NCI-H1694 (cell line): ENCODE data around the gene GLCCI1.
A peak's percentile ranks its signal among the peaks of the same experiment; 100 is the strongest.
"Not testable (repeated sequence)": the region's sequence is repeated elsewhere in the genome, so short reads cannot be mapped to it uniquely, and the experiment has no call there.

ENCODE experiments used
- DNase-seq: peaks from one replicate; lab custom pipeline; 2025; lab: John Stamatoyannopoulos, UW

The GLCCI1 gene

GRCh38 chr7:8051373-8051772, 82.8 kb downstream of the GLCCI1 start:
- no peak for DNase-seq

- no peak for DNase-seq
Measured at GRCh38 chr7:8051998-8052397, 83.4 kb downstream of the GLCCI1 start.

DNA sequence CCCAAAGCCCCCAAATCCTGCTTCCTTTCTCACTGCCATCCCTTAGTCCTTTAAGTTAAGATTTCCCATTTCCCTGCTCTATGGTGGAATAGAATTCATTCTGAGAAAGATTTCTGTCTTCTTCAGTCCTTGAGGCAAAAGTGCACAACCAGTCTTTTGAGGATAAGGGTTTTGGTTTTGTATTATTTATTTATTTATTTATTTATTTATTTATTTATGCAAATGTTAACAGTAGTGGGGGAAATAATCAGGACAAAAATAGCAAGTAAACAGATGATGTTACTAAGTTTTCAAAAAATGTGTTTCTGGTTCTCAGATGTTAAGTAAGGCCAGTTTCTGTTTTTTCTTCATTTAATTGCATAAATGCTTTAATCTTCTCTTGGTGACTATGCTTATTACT, 84.2 kb downstream of the GLCCI1 start:
- DNase-seq = no peak

GRCh38 chr7:8056439-8056838, 87.8 kb downstream of the GLCCI1 start:
- DNase-seq = no peak

GRCh38 chr7:8057566-8057965, 89.0 kb downstream of the GLCCI1 start:
- DNase-seq = no peak

DNA sequence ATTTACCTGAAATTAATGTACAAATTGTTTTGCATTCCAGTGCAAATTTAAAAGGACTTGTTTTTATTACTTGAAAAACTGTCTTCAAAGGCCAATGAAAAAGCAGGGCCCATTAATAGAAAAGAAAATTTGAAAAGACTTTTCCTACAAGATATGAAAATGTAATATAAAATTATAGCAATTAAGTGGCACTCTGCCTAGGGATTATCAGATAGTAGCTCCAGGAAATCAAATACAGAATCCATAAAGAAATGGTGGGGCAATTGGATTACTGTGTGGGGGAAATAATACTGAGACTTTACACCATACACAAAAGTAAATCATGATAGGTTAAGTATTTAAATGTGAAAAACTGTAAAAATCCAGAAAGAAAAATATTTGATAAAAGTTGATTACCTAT, 89.7 kb downstream of the GLCCI1 start:
- no peak for DNase-seq

DNA sequence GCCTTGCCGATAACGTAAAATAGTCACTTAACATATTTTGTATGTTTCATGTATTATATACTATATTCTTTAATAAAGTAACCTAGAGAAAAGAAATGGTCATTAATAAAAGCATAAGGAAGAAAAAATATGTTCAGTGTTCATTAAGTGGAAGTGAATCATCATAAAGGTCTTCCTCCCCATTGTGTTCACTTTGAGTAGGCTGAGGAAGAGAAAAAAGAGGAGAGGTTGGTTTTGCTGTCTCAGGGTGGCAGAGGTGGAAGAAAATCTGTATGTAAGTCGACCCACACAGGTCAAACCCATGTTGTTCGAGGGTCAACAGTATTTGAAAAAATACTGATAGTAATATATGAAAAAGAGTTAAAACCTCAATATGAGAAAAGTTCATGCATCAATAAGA, 90.3 kb downstream of the GLCCI1 start:
- DNase-seq = no peak

- DNase-seq = no peak
Measured at GRCh38 chr7:8060241-8060640, 91.6 kb downstream of the GLCCI1 start.

DNA sequence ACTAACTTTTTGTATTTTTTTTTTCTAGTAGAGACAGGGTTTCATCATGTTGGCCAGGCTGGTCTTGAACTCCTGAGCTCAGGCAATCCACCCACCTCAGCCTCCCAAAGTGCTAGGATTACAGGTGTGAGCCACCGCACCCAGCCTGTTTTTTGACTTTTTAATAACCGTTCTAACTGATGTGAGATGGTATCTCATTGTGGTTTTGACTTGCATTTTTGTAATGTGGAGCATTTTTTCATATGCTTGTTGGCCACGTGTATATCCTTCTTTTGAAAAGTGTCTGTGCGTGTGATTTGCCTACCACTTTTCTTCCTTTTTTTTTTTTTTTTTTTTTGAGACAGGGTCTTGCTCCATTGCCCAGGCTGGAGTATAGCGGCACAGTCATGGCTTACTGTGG, 94.7 kb downstream of the GLCCI1 start:
- not testable (repeated sequence) for DNase-seq

DNA sequence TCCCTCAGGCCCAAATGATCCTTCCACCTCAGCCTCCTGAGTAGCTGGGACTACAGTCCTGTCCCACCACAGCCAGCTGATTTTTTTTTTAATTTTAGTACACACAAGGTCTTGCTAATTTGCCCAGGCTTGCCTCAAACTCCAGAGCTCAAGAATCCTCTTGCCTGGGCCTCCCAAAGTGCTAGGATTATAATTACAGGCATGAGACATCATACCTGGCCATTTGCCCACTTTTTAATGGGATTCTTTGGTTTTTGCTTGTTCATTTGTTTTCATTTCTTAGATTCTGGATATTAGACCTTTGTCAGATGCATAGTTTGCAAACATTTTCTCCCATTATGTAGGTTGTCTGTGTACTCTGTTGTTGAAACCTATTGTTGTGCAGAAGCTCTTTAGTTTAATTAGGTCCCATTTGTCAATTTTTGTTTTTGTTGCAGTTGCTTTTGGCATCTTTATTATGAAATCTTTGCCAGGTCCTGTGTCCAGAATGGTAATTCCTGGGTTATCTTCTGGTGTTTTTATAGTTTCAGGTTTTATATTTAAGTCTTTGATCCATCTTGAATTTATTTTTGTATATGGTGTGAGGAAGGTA, 95.2 kb downstream of the GLCCI1 start:
- no peak for DNase-seq

DNA sequence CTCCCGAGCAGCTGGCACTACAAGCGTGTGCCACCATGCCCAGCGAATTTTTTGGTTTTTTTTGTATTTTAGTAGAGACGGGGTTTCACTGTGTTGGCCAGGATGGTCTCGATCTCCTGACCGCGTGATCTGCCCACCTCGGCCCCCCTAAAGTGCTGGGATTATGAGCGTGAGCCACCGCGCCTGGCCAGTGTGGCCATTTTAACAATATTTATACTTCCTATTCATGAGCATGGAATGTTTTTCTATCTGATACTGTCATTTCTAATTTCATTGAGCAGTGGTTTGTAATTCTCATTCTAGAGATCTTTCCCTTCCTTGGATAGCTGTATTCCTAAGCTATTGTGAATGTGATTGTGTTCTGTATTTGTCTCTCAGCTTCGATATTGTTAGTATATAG, 96.2 kb downstream of the GLCCI1 start:
- DNase-seq = no peak

GRCh38 chr7:8065356-8065813, 96.8 kb downstream of the GLCCI1 start:
- no peak for DNase-seq

- DNase-seq = no peak
Measured at GRCh38 chr7:8068892-8069686, 100.5 kb downstream of the GLCCI1 start.

- DNase-seq = peak; percentile 4
Measured at GRCh38 chr7:8070451-8071180, 102.0 kb downstream of the GLCCI1 start.

GRCh38 chr7:8078418-8078817, 109.8 kb downstream of the GLCCI1 start:
- no peak for DNase-seq

DNA sequence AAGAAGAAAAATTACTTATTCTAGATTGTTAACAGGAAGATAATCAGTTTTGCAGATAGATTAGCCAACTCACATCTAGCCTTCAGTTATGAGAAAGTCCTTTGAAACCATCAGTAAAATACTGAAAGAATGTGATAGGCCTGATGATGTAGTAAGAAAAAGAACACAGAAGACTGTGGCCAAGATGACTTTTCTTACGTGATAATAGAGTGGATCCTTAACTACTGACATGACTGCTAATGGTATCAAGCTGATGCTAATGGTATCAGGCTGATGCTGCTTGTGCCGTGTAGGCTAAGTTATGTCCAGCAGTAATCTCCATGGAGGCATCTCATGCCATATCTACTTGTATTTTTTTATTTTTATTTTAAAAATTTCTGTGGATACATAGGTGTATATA, 114.2 kb downstream of the GLCCI1 start:
- DNase-seq = no peak

DNA sequence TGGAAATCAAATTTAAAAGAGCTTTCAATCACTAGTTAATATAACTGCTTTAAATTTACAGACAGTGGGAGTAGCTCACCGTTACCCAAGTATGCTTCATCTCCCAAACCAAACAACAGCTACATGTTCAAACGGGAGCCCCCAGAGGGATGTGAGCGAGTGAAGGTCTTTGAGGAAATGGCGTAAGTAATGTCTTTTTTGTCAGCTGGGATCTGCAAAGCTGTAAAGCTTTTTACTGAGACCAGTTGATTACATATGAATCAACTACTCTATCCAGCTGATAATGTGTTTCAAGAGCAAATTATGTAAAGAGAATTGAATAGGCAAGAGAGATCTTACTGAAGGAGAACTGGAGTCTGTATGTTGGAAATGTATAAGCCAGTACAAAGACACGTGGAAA, 116.2 kb downstream of the GLCCI1 start:
- DNase-seq = no peak

DNA sequence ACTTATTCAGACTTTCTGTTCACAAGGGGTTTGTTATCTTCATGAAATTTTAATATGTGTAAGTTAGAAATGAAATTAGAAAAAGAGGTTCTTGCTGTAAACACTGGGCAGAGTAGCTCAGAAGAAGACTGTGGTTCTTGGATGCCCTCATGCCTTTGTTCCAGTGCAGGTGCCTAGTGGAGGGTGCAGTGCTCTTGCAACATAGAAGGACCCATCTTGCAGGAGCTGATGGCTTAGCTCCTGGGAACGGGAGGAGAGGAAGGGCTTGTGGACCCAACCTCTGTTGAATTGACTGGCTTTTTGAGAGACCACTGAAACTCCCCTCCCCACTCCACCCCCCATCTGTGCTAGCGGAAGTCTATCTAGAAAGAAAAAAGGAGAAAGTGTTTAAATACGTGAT, 116.8 kb downstream of the GLCCI1 start:
- no peak for DNase-seq

DNA sequence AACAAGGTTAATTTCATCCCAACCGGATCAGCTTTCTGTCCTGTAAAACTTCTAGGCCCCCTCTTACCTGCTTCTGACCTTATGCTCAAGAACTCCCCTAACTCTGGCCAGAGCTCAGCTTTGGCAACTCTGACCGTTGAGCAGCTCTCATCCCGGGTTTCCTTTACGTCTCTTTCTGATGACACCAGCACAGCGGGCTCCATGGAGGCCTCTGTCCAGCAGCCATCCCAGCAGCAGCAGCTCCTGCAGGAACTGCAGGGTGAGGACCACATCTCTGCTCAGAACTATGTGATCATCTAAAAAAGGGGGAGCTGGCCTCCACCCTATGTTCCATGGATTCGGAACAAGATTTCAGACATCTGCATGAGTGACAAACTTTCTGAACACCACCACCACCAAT, 117.6 kb downstream of the GLCCI1 start:
- no peak for DNase-seq

DNA sequence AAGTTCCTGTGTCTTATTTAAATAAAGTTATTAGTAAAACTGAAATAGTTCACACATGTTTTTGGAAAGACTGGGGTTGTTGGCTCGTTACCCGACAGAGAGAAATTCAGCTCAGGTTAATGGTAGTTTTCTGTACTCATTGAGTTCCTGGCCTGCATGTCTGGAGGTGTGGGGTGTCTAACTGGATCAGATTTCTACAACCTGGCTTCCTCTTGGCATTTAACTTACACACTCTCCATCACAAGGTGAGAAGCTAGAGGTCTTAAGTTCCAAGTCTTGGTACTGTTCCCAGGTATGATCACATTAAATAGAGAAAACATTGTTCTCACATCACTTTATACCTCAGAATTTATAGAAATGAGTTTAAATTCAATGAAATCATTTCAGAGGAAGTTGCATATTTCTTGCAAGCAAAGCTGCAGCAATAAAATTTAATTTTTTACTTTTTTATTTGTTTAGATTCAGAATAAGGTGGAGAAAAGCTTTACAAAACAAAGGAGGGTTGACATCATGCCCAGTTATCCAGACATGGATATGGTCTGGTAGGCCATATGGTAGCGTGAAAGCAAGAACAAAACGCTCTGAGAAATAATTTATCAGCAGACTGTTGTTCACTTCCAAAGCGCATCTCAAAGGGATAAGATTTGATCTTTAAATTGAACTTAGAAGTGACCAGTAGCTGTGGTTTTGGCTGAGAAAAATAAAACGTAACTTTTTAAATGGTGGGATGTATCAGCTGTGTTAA, 120.6 kb downstream of the GLCCI1 start:
- no peak for DNase-seq

DNA sequence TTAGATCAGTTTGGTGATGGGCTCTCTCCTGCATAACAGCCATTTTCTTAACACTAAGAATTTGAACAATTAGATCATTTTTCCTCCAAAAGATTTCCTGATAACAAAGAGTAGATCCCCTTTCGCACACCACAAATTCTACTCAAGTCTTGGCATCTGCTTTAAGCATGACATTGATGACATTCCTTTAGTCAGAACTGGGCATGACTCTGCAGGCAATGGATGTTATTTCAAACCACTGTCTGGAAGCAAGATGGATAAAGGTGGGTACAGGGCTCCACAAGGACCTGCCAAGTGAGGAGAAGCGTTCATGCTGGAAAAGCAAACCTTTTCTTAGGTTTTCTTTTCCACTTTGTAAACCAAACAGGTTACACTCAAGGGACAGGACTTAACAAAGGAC, 123.5 kb downstream of the GLCCI1 start:
- DNase-seq = no peak
